HEK293T (cell line): ENCODE results near the gene SGCA.

Experiments
- ARNT ChIP-seq: fragments of 450-650 bp; IDR thresholded peaks from 2 replicates; pipeline ENCODE4 v1.6.1; 2017; ENCODE audit warnings: mild to moderate bottlenecking
- CTBP1 ChIP-seq: fragments of 450-650 bp; IDR thresholded peaks from 2 replicates; pipeline ENCODE4 v1.6.1; 2016; ENCODE audit warnings: borderline replicate concordance
- FOXM1 ChIP-seq: fragments of 450-650 bp; IDR thresholded peaks from 2 replicates; pipeline ENCODE4 v1.6.1; 2017; ENCODE audit warnings: mild to moderate bottlenecking, borderline replicate concordance
- L3MBTL2 ChIP-seq: fragments of 450-650 bp; conservative IDR thresholded peaks from 2 replicates; pipeline ENCODE4 v1.6.1; 2016; ENCODE audit warnings: mild to moderate bottlenecking
- NFRKB ChIP-seq: fragments of 450-650 bp; IDR thresholded peaks from 2 replicates; pipeline ENCODE4 v1.6.1; 2016; ENCODE audit warnings: mild to moderate bottlenecking, moderate library complexity
- PKNOX1 ChIP-seq: fragments of 450-650 bp; IDR thresholded peaks from 2 replicates; pipeline ENCODE4 v1.6.1; 2016
- TARDBP ChIP-seq: fragments of 450-650 bp; IDR thresholded peaks from 2 replicates; pipeline ENCODE4 v1.6.1; 2016

GRCh38 chr17:50137042-50137441, 28.8 kb upstream of the SGCA start:
- TF ChIP-seq L3MBTL2: no peak
- TF ChIP-seq ARNT: no peak
- no peak for TF ChIP-seq FOXM1
- no peak for TF ChIP-seq NFRKB
- no peak for TF ChIP-seq CTBP1
- TF ChIP-seq TARDBP: no peak
- TF ChIP-seq PKNOX1: no peak
